SU-DHL-6 (cell line): ENCODE data around the gene ACP2.

Source experiments
- H2AFZ ChIP-seq: fragments of 200-600 bp; sonication (generic); 2 replicates; pipeline ENCODE4 v1.6.1; 2014; ENCODE audit warnings: low read depth, mild to moderate bottlenecking, moderate library complexity, mixed read lengths, antibody characterized with exemption, low read length; ENCODE audit not compliant: severe bottlenecking
- H3F3A ChIP-seq: fragments of 200-600 bp; shearing (Covaris generic); 2 replicates; pipeline ENCODE4 v1.6.0; 2016; ENCODE audit warnings: antibody characterized with exemption, mild to moderate bottlenecking; ENCODE audit not compliant: insufficient read depth
- H3K27ac ChIP-seq: fragments of 200-600 bp; sonication (generic); 2 replicates; pipeline ENCODE4 v1.5.1; 2016; ENCODE audit warnings: low read depth, mild to moderate bottlenecking, low read length, moderate library complexity, mixed read lengths
- H3K27me3 ChIP-seq: fragments of 200-600 bp; sonication (generic), shearing (Covaris generic); 2 replicates; pipeline ENCODE4 v1.6.0; 2014; ENCODE audit warnings: mild to moderate bottlenecking, low read length
- H3K36me3 ChIP-seq: fragments of 200-600 bp; sonication (generic); 2 replicates; pipeline ENCODE4 v1.6.1; 2014; ENCODE audit warnings: mild to moderate bottlenecking, low read length, mixed read lengths
- H3K4me2 ChIP-seq: fragments of 300-600, 200-600 bp; shearing (Covaris generic), sonication (generic); 2 replicates; pipeline ENCODE4 v1.6.0; 2014; ENCODE audit warnings: low read length, low read depth, mild to moderate bottlenecking; ENCODE audit not compliant: poor library complexity, severe bottlenecking
- H3K4me3 ChIP-seq: fragments of 200-600 bp; sonication (generic); 2 replicates; pipeline ENCODE4 v1.5.1; 2014; ENCODE audit warnings: antibody characterized with exemption, low read length, mild to moderate bottlenecking, mixed read lengths; ENCODE audit not compliant: insufficient read depth, poor library complexity, severe bottlenecking
- H3K79me2 ChIP-seq: fragments of 200-600 bp; sonication (generic); 2 replicates; pipeline ENCODE4 v1.6.1; 2014; ENCODE audit warnings: mild to moderate bottlenecking, low read length, moderate library complexity; ENCODE audit not compliant: insufficient read depth
- H3K9ac ChIP-seq: fragments of 200-600 bp; sonication (generic); 2 replicates; pipeline ENCODE4 v1.7.0; 2014; ENCODE audit warnings: mild to moderate bottlenecking, low read length
- H3K9me2 ChIP-seq: fragments of 200-600 bp; sonication (generic); replicated peaks from 2 replicates; pipeline ENCODE4 v1.6.1; 2014; ENCODE audit warnings: low read length; ENCODE audit not compliant: insufficient read depth
- H3K9me3 ChIP-seq: fragments of 200-600 bp; sonication (generic); 2 replicates; pipeline ENCODE4 v1.6.1; 2014; ENCODE audit warnings: low read length, mixed read lengths; ENCODE audit not compliant: insufficient read depth
- H4K20me1 ChIP-seq: fragments of 200-600 bp; sonication (generic); 2 replicates; pipeline ENCODE4 v1.6.1; 2014; ENCODE audit warnings: low read depth, mild to moderate bottlenecking, antibody characterized with exemption, low read length, moderate library complexity, mixed read lengths
- CTCF ChIP-seq: fragments of 200-600 bp; sonication (generic); IDR thresholded peaks from one replicate; pipeline ENCODE4 v1.5.1; 2017; ENCODE audit warnings: antibody characterized with exemption, mild to moderate bottlenecking, low read length, moderate library complexity; ENCODE audit not compliant: insufficient read depth, poor library complexity, severe bottlenecking
- EZH2phosphoT487 ChIP-seq: fragments of 200-600 bp; sonication (generic), shearing (Covaris generic); conservative IDR thresholded peaks from 2 replicates; pipeline ENCODE4 v1.6.1; 2018; ENCODE audit warnings: mild to moderate bottlenecking, antibody characterized with exemption, low read length, moderate library complexity, mixed read lengths

ACP2 gene

DNA sequence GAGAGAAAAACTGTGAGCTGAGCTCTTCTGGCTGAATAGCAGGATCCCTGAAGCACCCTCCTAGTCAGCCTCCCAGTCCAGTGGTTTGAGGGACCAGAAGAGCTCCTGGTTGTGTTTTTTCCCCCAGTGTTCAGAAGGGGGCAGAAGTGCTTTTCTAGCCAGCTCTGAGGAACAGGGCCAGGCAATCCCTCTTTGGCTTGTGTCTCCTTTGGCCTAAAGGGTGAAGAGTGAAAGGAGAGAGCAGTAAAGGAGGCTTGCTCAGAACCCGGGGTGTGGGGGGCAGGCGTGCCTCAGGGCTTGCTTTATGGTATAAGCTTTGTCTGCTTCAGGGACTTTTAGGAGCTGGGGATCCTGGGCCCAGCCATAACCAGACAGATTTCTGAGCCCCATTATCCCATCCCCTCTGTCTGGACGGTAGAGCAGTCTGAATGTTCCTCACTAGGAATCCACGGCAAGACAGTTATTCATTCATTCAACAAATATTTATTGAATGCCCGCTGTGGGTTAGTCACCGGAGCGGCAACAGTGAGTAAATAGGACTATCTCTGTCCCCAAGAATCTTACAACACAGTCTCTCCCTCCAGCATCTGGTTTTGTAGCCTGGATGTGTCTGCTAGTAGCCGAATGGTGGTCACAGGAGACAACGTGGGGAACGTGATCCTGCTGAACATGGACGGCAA is 14.5 kb downstream of the ACP2 start:
- Histone ChIP-seq H4K20me1 (no peaks in the 10 kb centered on the region), H3K4me3 (no peak overlapping the region), H3K27ac (no peak overlapping the region), H3K36me3 (no peaks in the 10 kb centered on the region), H2AFZ (no peak overlapping the region), H3K9me3 (no peaks in the 10 kb centered on the region), H3K79me2 (no peaks in the 10 kb centered on the region), H3K9me2 (no peaks in the 10 kb centered on the region), H3K4me2 (no peak overlapping the region), H3K27me3 (no peaks in the 10 kb centered on the region), H3K9ac (no peak overlapping the region), H3F3A (0 out of 2 replicates have a peak, but pooled peaks cover 3% of the 10 kb centered on the region)
- TF ChIP-seq CTCF = no peak
- no peak for TF ChIP-seq EZH2phosphoT487

GRCh38 chr11:47233051-47233450 is 15.6 kb downstream of the ACP2 start:
- no peak for TF ChIP-seq EZH2phosphoT487
- no peak for TF ChIP-seq CTCF
- no peaks in the 10 kb centered on the region for H3K9me3 ChIP-seq
- no peaks in the 10 kb centered on the region for H3K9me2 ChIP-seq
- H3K9ac ChIP-seq = no peak overlapping the region
- H3K36me3 ChIP-seq = no peaks in the 10 kb centered on the region
- no peak overlapping the region for H3K27ac ChIP-seq
- H3K4me2 ChIP-seq = no peak overlapping the region
- H3K4me3 ChIP-seq = no peak overlapping the region
- no peaks in the 10 kb centered on the region for H3K27me3 ChIP-seq
- no peaks in the 10 kb centered on the region for H4K20me1 ChIP-seq
- no peak overlapping the region for H2AFZ ChIP-seq
- H3F3A ChIP-seq = 0 out of 2 replicates have a peak, but pooled peaks cover 3% of the 10 kb centered on the region
- no peaks in the 10 kb centered on the region for H3K79me2 ChIP-seq

DNA sequence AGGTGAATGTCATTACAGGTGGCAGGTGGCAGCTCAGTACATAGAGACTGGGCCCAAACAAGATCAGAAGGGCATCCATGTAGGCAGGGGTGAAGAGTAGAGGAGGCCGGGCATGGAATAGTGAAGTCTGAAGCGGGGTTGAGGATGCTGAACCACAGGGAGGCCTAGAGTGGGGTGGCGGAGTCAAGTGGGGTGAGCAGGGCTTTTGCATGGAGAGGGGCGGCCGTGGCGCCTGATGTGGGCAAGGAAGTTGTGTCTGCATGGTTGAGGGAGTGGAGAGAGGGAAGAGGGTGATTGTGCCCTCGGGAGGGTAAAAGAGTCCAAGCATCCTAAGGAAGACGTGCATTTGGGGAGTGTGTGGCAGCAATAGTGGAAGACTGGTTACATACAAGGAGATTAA is 19.5 kb downstream of the ACP2 start:
- Histone ChIP-seq H4K20me1 (no peaks in the 10 kb centered on the region), H3F3A (no peaks in the 10 kb centered on the region), H3K4me2 (no peak overlapping the region), H3K27me3 (no peaks in the 10 kb centered on the region), H3K4me3 (no peak overlapping the region), H3K9ac (no peak overlapping the region), H3K9me2 (no peaks in the 10 kb centered on the region), H3K36me3 (no peaks in the 10 kb centered on the region), H3K27ac (no peak overlapping the region), H3K79me2 (no peaks in the 10 kb centered on the region), H3K9me3 (no peaks in the 10 kb centered on the region), H2AFZ (no peak overlapping the region)
- no peak for TF ChIP-seq EZH2phosphoT487
- no peak for TF ChIP-seq CTCF
